IMR-90 (cell line): ENCODE data around the gene BNIP5. TPM values are rescaled to one million over a fixed set of nuclear protein-coding genes. Genes with fewer than 3 reads are reported as not detected.

ENCODE experiments used
- ATAC-seq: fragments of 200-7000 bp; cut with Tn5 transposase; 2 replicates; pipeline ENCODE4 v1.9.1; 2020; ENCODE audit warnings: low read depth, mild to moderate bottlenecking, moderate library complexity
- BruUV-seq: library from RNA; stranded (reverse); fragments of 400-500 nt; replicated peaks from 2 replicates; lab custom pipeline; 2021; lab: Mats Ljungman, UMichigan
- CTCF ChIA-PET: fragments of 300-600 bp; formaldehyde crosslinking; extraction: SDS; loops from one replicate; lab custom pipeline; 2021; ENCODE audit warnings: antibody characterized with exemption; lab: Yijun Ruan, JAX
- POLR2A ChIA-PET: fragments of 300-600 bp; sonication (Branson Sonifier 250); formaldehyde crosslinking; loops from one replicate; lab custom pipeline; 2022; ENCODE audit warnings: antibody characterized with exemption; ENCODE audit not compliant: unreplicated experiment; lab: Charles Lee
- DNase-seq: peaks from one replicate; pipeline ENCODE4 v3.0.0; 2013
- H2AFZ ChIP-seq: replicated peaks from 2 replicates; pipeline ENCODE3; 2013; ENCODE audit warnings: low read length, mild to moderate bottlenecking; ENCODE audit not compliant: poor library complexity
- H2AK5ac ChIP-seq: 2 replicates; pipeline ENCODE4 v1.6.1; 2013; ENCODE audit warnings: low read depth, low read length, inconsistent platforms
- H2AK9ac ChIP-seq: replicated peaks from 2 replicates; pipeline ENCODE3; 2013; ENCODE audit warnings: mild to moderate bottlenecking, low read depth, low read length, moderate library complexity; ENCODE audit not compliant: poor library complexity
- H2BK120ac ChIP-seq: 2 replicates; pipeline ENCODE4 v1.6.1; 2013; ENCODE audit warnings: low read depth, low read length, inconsistent platforms
- H2BK15ac ChIP-seq: 3 replicates; pipeline ENCODE4 v1.6.1; 2013; ENCODE audit warnings: low read depth, low read length, inconsistent platforms
- H2BK20ac ChIP-seq: 2 replicates; pipeline ENCODE4 v1.6.1; 2013; ENCODE audit warnings: low read depth, mild to moderate bottlenecking, inconsistent platforms, low read length, moderate library complexity
- H2BK5ac ChIP-seq: 2 replicates; pipeline ENCODE4 v1.6.1; 2013; ENCODE audit warnings: mild to moderate bottlenecking, low read depth, low read length, inconsistent platforms; ENCODE audit not compliant: poor library complexity, severe bottlenecking
- H3K14ac ChIP-seq: replicated peaks from 2 replicates; pipeline ENCODE4 v1.6.1; 2013; ENCODE audit warnings: low read depth, low read length, inconsistent platforms
- H3K18ac ChIP-seq: 2 replicates; pipeline ENCODE4 v1.6.1; 2013; ENCODE audit warnings: low read depth, low read length, control low read depth
- H3K23ac ChIP-seq: 2 replicates; pipeline ENCODE4 v1.6.1; 2013; ENCODE audit warnings: low read depth, low read length, inconsistent platforms
- H3K27ac ChIP-seq: 2 replicates; pipeline ENCODE4 v1.5.1; 2013; ENCODE audit warnings: mild to moderate bottlenecking, control low read depth, low read length; ENCODE audit not compliant: insufficient read depth
- H3K27me3 ChIP-seq: 2 replicates; pipeline ENCODE4 v1.6.1; 2013; ENCODE audit warnings: low read length; ENCODE audit not compliant: control insufficient read depth, insufficient read depth
- H3K36me3 ChIP-seq: 2 replicates; pipeline ENCODE4 v1.6.1; 2013; ENCODE audit warnings: low read length, mixed read lengths; ENCODE audit not compliant: control insufficient read depth, insufficient read depth
- H3K4ac ChIP-seq: 2 replicates; pipeline ENCODE4 v1.6.1; 2013; ENCODE audit warnings: low read depth, low read length, inconsistent platforms
- H3K4me1 ChIP-seq: 2 replicates; pipeline ENCODE4 v1.6.1; 2013; ENCODE audit warnings: low read length, mixed read lengths; ENCODE audit not compliant: control insufficient read depth, insufficient read depth
- H3K4me2 ChIP-seq: 2 replicates; pipeline ENCODE4 v1.6.1; 2013; ENCODE audit warnings: low read depth, mild to moderate bottlenecking, control low read depth, low read length, moderate library complexity
- H3K4me3 ChIP-seq: 2 replicates; pipeline ENCODE4 v1.5.1; 2013; ENCODE audit warnings: low read depth, mild to moderate bottlenecking, control low read depth, low read length, moderate library complexity; ENCODE audit not compliant: insufficient read depth
- H3K56ac ChIP-seq: 2 replicates; pipeline ENCODE4 v1.6.1; 2013; ENCODE audit warnings: low read length, inconsistent platforms; ENCODE audit not compliant: insufficient read depth; ENCODE audit errors: extremely low read depth
- H3K79me1 ChIP-seq, 2 experiments: 2 replicates each; pipeline ENCODE4 v1.6.1; 2013; ENCODE audit warnings: low read length in 2 of 2, inconsistent platforms in 1 of 2, low read depth in 1 of 2
- H3K9ac ChIP-seq: 2 replicates; pipeline ENCODE4 v1.6.1; 2013; ENCODE audit warnings: low read depth, low read length, control low read depth
- H3K9me1 ChIP-seq: 2 replicates; pipeline ENCODE4 v1.6.1; 2013; ENCODE audit warnings: low read length, inconsistent platforms; ENCODE audit not compliant: insufficient read depth
- H3K9me3 ChIP-seq: 2 replicates; pipeline ENCODE4 v1.6.1; 2013; ENCODE audit warnings: low read length; ENCODE audit not compliant: control insufficient read depth, insufficient read depth
- H4K20me1 ChIP-seq: 2 replicates; pipeline ENCODE4 v1.6.1; 2013; ENCODE audit warnings: low read length, inconsistent platforms; ENCODE audit not compliant: insufficient read depth
- H4K5ac ChIP-seq: 2 replicates; pipeline ENCODE4 v1.6.1; 2013; ENCODE audit warnings: mild to moderate bottlenecking, low read depth, low read length, control low read depth
- H4K8ac ChIP-seq, 2 experiments: 2 replicates each; pipeline ENCODE4 v1.6.1; 2013; ENCODE audit warnings: low read depth in 2 of 2, low read length in 2 of 2, control low read depth in 1 of 2, inconsistent platforms in 1 of 2
- H4K91ac ChIP-seq: 2 replicates; pipeline ENCODE4 v1.6.1; 2013; ENCODE audit warnings: low read depth, low read length, inconsistent platforms; ENCODE audit not compliant: insufficient read depth
- BHLHE40 ChIP-seq: fragments of 150-350 bp; IDR thresholded peaks from 2 replicates; pipeline ENCODE4 v1.6.1; 2016; ENCODE audit warnings: mild to moderate bottlenecking, low read depth, low read length
- CHD1 ChIP-seq: IDR thresholded peaks from 2 replicates; pipeline ENCODE4 v1.6.1; 2012; ENCODE audit warnings: low read depth, low read length, improper control_type of control experiment
- FOS ChIP-seq: fragments of 150-350 bp; IDR thresholded peaks from 2 replicates; pipeline ENCODE4 v1.6.1; 2016; ENCODE audit warnings: low read depth, low read length
- MAFK ChIP-seq: IDR thresholded peaks from 2 replicates; pipeline ENCODE4 v1.6.1; 2012; ENCODE audit warnings: low read depth, low read length, improper control_type of control experiment
- MAZ ChIP-seq: IDR thresholded peaks from 2 replicates; pipeline ENCODE4 v1.6.1; 2012; ENCODE audit warnings: low read depth, mild to moderate bottlenecking, low read length, improper control_type of control experiment, moderate library complexity, borderline replicate concordance
- MXI1 ChIP-seq: IDR thresholded peaks from 2 replicates; pipeline ENCODE4 v1.6.1; 2012; ENCODE audit warnings: low read depth, mild to moderate bottlenecking, low read length, moderate library complexity, borderline replicate concordance
- NFE2L2 ChIP-seq: fragments of 150-350 bp; IDR thresholded peaks from 2 replicates; pipeline ENCODE4 v1.6.1; 2016; ENCODE audit warnings: low read depth, mild to moderate bottlenecking, low read length
- POLR2A ChIP-seq: IDR thresholded peaks from 2 replicates; pipeline ENCODE4 v1.6.1; 2012; ENCODE audit warnings: mild to moderate bottlenecking, low read depth, low read length
- RAD21 ChIP-seq: IDR thresholded peaks from 2 replicates; pipeline ENCODE4 v1.6.1; 2012; ENCODE audit warnings: low read length, improper control_type of control experiment
- RCOR1 ChIP-seq: IDR thresholded peaks from 2 replicates; pipeline ENCODE4 v1.6.1; 2012; ENCODE audit warnings: mild to moderate bottlenecking, low read length, improper control_type of control experiment; ENCODE audit not compliant: insufficient replicate concordance
- RFX5 ChIP-seq: IDR thresholded peaks from 2 replicates; pipeline ENCODE4 v1.8.0; 2012; ENCODE audit warnings: low read depth, mild to moderate bottlenecking, low read length, moderate library complexity
- SMC3 ChIP-seq: fragments of 150-350 bp; IDR thresholded peaks from 2 replicates; pipeline ENCODE4 v1.6.1; 2016; ENCODE audit warnings: low read depth, mild to moderate bottlenecking, antibody characterized with exemption, low read length, moderate library complexity
- WGBS, 2 experiments: methylation state at CpG; one replicate each; pipeline versions ENCODE4 v1.1.5 to v1.1.7; 2013; ENCODE audit warnings: missing lambda C conversion rate in 2 of 2; ENCODE audit not compliant: insufficient read length in 1 of 2; ENCODE audit errors: extremely low coverage in 2 of 2; 5-methylcytosine and 5-hydroxymethylcytosine counted together
- dilution Hi-C: fragments of 300-500 bp; cut with HindIII; formaldehyde crosslinking; loops from one replicate; pipeline ENCODE4 v1.14.3; 2018; ENCODE audit warnings: low sequenced_read_pairs; ENCODE audit not compliant: unreplicated experiment
- in situ Hi-C: fragments of 300-500 bp; cut with MboI; formaldehyde crosslinking; loops from 3 replicates; pipeline ENCODE4 v1.14.3; 2019; ENCODE audit warnings: low sequenced_read_pairs, inconsistent platforms, mixed read lengths
- intact Hi-C: fragments of 100-400 bp; cut with micrococcal nuclease; formaldehyde crosslinking; loops from 2 replicates; pipeline ENCODE4 v1.10.0; 2022
- polyA plus RNA-seq, 3 experiments: library from polyadenylated mRNA; depleted of rRNA; stranded (reverse); fragments of >200 nt; gene quantifications; 2 replicates each; pipeline ENCODE4 v1.2.3, GENCODE V29; 2012; ENCODE audit warnings: low replicate concordance in 1 of 3
- total RNA-seq: library from RNA; depleted of rRNA; stranded (reverse); fragments of >200 nt; gene quantifications from 2 replicates; pipeline ENCODE4 v1.2.3, GENCODE V29; 2012
- TF ChIP-seq, protein P1 (sequence below): fragments of 150-350 bp; IDR thresholded peaks from 2 replicates; pipeline ENCODE4 v1.6.1; 2016; ENCODE audit warnings: low read depth, mild to moderate bottlenecking, low read length, moderate library complexity, borderline replicate concordance
- TF ChIP-seq, protein P2 (sequence below): fragments of 150-350 bp; IDR thresholded peaks from 2 replicates; pipeline ENCODE4 v1.6.1; 2017; ENCODE audit warnings: mild to moderate bottlenecking, antibody characterized with exemption, low read length, low read depth
- TF ChIP-seq, protein P3 (sequence below): conservative IDR thresholded peaks from 2 replicates; pipeline ENCODE4 v1.5.1; 2012; ENCODE audit warnings: mild to moderate bottlenecking, low read depth, low read length, improper control_type of control experiment

BNIP5 gene
- total and polyA plus RNA-seq, 2 of the 4 experiments (the other 2 are of a cell fraction), result not detected

DNA sequence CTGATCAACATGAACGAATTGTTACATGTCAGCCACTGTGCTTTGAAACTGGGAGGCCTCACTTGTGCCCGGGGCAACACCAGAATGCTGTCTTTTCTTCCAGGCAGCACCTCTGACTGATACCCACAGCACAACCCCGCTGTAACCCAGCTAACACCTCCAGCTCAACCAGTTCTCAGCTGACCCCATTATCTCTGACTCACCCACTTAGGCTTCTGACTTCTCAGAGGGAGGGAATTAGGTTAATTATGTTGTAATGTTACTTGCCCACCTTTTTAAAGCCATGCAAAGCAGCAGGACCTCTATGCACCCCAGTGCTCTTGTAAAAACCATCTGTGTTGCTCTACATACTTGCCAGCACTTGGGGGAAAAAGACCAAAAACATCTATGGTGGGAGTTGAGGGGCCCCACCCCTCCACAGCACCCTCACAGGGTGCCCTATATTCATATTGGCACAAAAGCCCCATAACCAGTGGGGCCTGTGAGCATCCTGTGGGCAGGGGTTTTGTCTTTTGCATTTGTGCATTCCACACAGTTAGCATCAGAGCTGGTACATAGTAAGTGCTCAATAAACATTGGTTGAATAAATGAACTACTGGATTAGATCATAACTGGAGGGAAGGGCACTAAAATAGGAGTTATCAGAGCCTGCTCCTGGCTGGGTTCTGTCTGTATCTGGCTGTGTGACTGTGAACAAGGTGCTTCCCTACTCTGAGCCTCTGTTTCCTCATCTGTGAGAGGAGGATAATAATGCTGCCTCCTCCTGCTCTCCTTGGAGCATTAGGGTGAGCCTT, 22.3 kb downstream of the BNIP5 start:
- POLR2A ChIA-PET, result interaction anchor here (0.7 kb wide), 1 partner anchor 308 kb away, joined by 3 read pairs; no protein-coding TSS in a partner anchor
- ATAC-seq (peak; percentile 17; the same call in 1 of the 2 replicates), DNase-seq (no peak)
- H2BK20ac ChIP-seq, result no peak overlapping the region
- H3K9me3 ChIP-seq, result peaks cover 3% of the 10 kb centered on the region
- no peak overlapping the region for H3K4me2 ChIP-seq
- no peak overlapping the region for H3K9ac ChIP-seq
- no peak overlapping the region for H2BK15ac ChIP-seq
- H3K27ac ChIP-seq, result no peak overlapping the region
- H2AK5ac ChIP-seq, result no peak overlapping the region
- no peaks in the 10 kb centered on the region for H3K79me1 ChIP-seq
- no peak overlapping the region for H3K18ac ChIP-seq
- H3K56ac ChIP-seq, result no peak overlapping the region
- CTCF ChIA-PET, result interaction anchor here (0.6 to 0.9 kb wide), 3 partner anchors 11 to 337 kb away, joined by 3 read pairs; no protein-coding TSS in a partner anchor
- in situ Hi-C loops (no loop called here), intact Hi-C loops (no loop called here), dilution Hi-C loops (no loop called here)
- H3K4me3 ChIP-seq, result no peak overlapping the region
- H4K91ac ChIP-seq, result no peak overlapping the region
- no peak overlapping the region for H4K5ac ChIP-seq
- 20% methylated on average over 2 of the region's 3 CpGs; no CpG with 5 or more reads in 1 of the 2 experiments for WGBS, 2 experiments
- H2AK9ac ChIP-seq, result no peak overlapping the region
- no peaks in the 10 kb centered on the region for H3K36me3 ChIP-seq
- H3K27me3 ChIP-seq, result peaks cover 80% of the 10 kb centered on the region
- no peak overlapping the region for H2BK120ac ChIP-seq
- H3K23ac ChIP-seq, result no peak overlapping the region
- no peak overlapping the region for H3K4ac ChIP-seq
- no peaks in the 10 kb centered on the region; the same call in 1 of the 2 replicates for H4K20me1 ChIP-seq
- no peak overlapping the region for H2AFZ ChIP-seq
- no TSS peak for BruUV-seq
- no peaks in the 10 kb centered on the region for H3K4me1 ChIP-seq
- H2BK5ac ChIP-seq, result no peak overlapping the region
- no peaks in the 10 kb centered on the region for H3K9me1 ChIP-seq
- no peak overlapping the region for H3K14ac ChIP-seq
- H4K8ac ChIP-seq, result no peak overlapping the region
- TF ChIP-seq BHLHE40, result no peak
- no peak for TF ChIP-seq SMC3
- TF ChIP-seq, protein P1, sequence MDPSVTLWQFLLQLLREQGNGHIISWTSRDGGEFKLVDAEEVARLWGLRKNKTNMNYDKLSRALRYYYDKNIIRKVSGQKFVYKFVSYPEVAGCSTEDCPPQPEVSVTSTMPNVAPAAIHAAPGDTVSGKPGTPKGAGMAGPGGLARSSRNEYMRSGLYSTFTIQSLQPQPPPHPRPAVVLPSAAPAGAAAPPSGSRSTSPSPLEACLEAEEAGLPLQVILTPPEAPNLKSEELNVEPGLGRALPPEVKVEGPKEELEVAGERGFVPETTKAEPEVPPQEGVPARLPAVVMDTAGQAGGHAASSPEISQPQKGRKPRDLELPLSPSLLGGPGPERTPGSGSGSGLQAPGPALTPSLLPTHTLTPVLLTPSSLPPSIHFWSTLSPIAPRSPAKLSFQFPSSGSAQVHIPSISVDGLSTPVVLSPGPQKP, result no peak
- TF ChIP-seq, protein P2, sequence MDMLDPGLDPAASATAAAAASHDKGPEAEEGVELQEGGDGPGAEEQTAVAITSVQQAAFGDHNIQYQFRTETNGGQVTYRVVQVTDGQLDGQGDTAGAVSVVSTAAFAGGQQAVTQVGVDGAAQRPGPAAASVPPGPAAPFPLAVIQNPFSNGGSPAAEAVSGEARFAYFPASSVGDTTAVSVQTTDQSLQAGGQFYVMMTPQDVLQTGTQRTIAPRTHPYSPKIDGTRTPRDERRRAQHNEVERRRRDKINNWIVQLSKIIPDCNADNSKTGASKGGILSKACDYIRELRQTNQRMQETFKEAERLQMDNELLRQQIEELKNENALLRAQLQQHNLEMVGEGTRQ, result no peak
- TF ChIP-seq FOS, result no peak
- TF ChIP-seq POLR2A, result no peak
- TF ChIP-seq MAZ, result no peak
- TF ChIP-seq NFE2L2, result no peak
- TF ChIP-seq MAFK, result no peak
- TF ChIP-seq RFX5, result no peak
- TF ChIP-seq CHD1, result no peak
- TF ChIP-seq RAD21, result no peak
- TF ChIP-seq, protein P3, sequence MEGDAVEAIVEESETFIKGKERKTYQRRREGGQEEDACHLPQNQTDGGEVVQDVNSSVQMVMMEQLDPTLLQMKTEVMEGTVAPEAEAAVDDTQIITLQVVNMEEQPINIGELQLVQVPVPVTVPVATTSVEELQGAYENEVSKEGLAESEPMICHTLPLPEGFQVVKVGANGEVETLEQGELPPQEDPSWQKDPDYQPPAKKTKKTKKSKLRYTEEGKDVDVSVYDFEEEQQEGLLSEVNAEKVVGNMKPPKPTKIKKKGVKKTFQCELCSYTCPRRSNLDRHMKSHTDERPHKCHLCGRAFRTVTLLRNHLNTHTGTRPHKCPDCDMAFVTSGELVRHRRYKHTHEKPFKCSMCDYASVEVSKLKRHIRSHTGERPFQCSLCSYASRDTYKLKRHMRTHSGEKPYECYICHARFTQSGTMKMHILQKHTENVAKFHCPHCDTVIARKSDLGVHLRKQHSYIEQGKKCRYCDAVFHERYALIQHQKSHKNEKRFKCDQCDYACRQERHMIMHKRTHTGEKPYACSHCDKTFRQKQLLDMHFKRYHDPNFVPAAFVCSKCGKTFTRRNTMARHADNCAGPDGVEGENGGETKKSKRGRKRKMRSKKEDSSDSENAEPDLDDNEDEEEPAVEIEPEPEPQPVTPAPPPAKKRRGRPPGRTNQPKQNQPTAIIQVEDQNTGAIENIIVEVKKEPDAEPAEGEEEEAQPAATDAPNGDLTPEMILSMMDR, result no peak
- no peak for TF ChIP-seq RCOR1
- no peak for TF ChIP-seq MXI1
